ENCODE data around the gene SPPL2A.
"Not testable (repeated sequence)": the region's sequence is repeated elsewhere in the genome, so short reads cannot be mapped to it uniquely, and the experiment has no call there.

SPPL2A gene

DNA sequence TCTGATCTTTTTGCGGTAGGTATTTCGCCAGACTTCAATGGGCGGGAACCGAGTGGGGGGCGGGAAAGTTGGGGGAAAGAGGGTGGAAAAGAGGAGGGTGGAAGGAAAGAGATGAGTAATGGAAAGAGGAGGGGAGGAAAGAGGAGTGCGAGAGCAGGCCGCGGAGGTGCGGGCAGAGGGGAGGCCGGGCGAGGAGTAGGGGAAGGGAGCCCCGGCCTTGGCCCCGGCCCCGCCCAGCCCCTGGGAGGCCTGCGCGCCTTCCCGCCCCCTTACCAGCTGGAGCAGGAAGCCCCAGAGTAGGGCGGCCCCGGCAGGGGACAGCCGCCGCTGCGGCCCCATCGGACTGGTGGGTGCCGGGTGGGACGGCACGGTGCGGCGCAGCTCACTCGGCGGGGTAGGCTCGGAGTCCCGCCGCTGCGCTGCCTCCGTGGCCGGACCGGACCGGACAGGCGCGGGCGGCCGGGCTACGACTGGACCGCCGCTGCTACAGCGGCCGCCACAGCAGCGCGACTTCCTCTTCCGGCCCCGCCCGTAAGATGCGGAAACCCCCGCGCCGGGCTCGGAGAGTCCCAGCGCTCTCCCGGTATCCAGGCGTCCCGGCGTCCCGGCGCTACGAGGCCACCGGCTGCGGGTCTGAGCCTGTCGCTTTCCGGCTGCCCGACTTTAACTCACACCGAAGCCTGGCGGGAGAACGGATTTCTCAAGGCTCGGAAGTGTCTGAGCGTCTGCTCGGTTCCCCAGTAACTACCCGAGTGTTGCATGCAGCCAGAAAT lies at the start of gene SPPL2A:
TSS of gene SPPL2A (minus strand) at position 512 of the 773 bp plus-strand sequence. CDS start at position 339, 173 bp downstream.
- DNase-seq (ENCODE audit: low read depth in 2 of 2, low spot score in 1 of 2), result peak; percentile 59 to 67

GRCh38 chr15:50814634-50815033 lies 49.1 kb upstream of the SPPL2A start:
- DNase-seq (ENCODE audit: low read depth in 2 of 2, low spot score in 1 of 2), result no peak

DNA sequence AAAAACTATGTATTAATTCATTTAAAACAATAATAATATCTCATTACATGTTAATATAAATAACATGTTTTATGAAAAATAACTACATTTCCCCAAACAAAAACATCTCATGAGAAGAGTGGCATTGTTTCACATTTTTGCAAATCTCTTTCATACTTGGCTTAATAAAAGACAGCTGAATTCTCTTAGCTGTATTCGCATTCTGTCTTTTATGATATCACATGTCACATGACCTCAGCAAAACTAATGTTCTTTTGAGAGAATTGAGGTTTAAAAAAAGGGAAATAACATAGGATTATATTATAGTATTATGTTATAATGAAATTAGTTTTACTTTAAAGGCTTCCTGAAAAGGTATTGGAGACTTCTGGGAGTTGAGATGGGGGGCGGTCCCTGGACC lies 48.4 kb upstream of the SPPL2A start:
- no peak for DNase-seq (ENCODE audit: low read depth in 2 of 2, low spot score in 1 of 2)

DNA sequence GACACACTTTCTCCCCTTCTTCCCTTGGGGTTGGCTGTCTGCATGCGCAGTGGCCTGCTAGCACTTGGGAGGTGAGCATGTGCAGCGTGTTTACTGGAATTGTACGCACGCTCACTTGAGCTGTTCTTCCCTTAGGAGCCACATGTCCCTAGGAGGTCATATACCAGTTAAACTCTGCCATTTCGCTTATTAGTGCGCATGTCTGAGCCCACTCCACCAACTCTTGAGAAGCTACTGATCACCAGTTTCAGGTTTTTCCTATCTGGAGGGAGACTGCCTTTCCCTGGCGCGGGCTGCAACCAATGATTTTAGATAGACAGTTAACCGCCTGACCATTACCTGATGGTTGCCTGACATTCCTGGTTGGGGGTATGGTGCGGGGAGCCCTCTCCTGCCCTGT lies 47.6 kb upstream of the SPPL2A start:
- DNase-seq (ENCODE audit: low read depth in 2 of 2, low spot score in 1 of 2), result no peak

GRCh38 chr15:50812181-50812506 lies 46.6 kb upstream of the SPPL2A start:
- DNase-seq (ENCODE audit: low read depth in 2 of 2, low spot score in 1 of 2), result not testable (repeated sequence)

- DNase-seq (ENCODE audit: low read depth in 2 of 2, low spot score in 1 of 2), result not testable (repeated sequence)
These were observed 46.1 kb upstream of the SPPL2A start for GRCh38 chr15:50811461-50812180.

GRCh38 chr15:50810128-50810527 lies 44.6 kb upstream of the SPPL2A start:
- DNase-seq (ENCODE audit: low read depth in 2 of 2, low spot score in 1 of 2), result no peak

- no peak for DNase-seq (ENCODE audit: low read depth in 2 of 2, low spot score in 1 of 2)
These were observed 43.2 kb upstream of the SPPL2A start for GRCh38 chr15:50808728-50809127.

DNA sequence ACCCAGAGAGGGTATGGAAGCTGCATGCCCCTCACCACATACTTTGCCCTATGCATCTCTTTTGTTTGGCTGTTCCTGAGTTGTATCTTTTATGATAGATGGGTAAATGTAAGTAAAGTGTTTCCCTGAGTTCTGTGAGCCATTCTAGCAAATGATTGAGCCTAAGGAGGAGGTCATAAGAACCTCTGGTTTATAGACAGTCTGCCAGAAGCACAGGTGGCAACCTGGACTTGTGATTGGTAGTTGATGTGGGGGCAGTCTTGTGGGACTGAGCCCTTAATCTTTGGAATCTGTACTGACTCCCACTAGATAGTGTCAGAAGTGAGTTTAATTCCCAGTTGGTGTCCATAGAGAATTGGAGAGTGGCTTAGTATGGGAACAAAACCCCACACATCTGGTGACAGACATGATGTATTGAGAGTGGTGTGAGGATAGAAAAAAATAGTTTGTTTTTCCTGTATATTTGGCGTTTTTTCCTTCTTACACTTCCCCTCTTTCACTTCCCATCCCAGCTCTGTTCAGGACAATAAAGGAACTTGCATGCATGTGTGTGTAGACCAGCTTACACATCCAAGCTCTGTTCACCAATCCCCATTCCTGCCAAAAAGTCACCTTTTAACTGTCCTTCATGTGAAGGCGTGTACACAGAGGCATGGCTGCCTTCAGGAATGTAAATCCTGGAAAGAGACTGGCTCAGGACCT lies 38.1 kb upstream of the SPPL2A start:
- no peak for DNase-seq (ENCODE audit: low read depth in 2 of 2, low spot score in 1 of 2)

DNA sequence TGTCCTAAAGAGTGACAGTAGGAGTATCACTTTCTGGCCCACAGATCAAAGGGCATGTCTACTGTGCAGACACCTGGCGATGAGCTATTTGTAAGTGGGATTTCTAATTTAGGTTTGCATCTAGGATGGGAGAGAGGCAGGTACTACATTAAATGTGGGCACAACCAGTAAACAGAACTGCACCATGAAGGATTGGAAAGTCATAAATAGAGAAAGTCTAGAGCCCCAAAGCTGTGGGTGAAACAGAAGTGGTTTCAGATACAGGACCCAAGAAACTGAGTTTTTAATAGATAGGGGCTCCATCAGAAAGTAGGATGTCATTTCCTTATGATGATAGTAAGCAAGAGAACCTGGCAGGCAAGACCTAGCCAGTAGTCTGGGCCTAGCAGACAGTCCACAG lies 35.2 kb upstream of the SPPL2A start:
- no peak for DNase-seq (ENCODE audit: low read depth in 2 of 2, low spot score in 1 of 2)

DNA sequence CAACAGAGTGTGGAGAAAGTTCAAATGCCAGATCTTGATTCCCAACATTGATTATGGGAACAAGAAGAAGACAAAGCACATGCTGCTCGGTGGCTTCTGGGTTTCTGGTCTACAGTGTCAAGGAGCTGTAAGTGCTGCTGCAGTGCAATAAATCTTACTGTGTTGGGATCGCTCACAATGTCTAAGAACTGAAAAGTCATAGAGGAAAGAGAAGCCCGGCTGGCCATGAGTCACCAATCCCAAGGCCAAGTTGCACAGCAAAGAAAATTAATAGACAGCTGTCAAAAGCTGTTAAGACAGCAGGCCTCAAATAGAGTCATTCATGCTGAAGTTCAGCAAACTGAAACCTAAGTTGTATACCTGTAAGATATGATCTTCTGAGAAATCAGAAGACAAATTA lies 33.2 kb upstream of the SPPL2A start:
- no peak for DNase-seq (ENCODE audit: low read depth in 2 of 2, low spot score in 1 of 2)

- DNase-seq (ENCODE audit: low read depth in 2 of 2, low spot score in 1 of 2), result no peak
These were observed 32.4 kb upstream of the SPPL2A start for GRCh38 chr15:50797926-50798325.

DNA sequence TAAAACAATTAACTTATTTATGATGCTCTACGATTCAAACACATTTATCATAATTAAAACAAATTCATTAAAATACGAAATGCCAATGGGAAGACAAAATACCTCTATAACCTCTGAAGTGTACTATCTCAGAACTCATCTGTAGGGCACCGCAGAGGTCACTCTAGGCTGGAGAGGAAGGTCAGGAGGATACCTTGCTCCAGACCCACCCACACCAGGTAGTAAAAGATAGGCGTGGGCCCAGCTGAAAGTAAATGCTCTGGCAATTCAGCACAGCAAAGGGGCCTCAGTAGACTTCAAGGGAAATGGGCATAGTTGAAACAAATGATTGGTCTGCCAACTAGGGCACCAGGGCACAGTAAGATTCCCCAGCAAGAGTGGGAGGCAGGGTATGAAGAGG lies 26.0 kb upstream of the SPPL2A start:
- no peak for DNase-seq (ENCODE audit: low read depth in 2 of 2, low spot score in 1 of 2)

GRCh38 chr15:50790778-50791453 lies 25.4 kb upstream of the SPPL2A start:
- DNase-seq (ENCODE audit: low read depth in 2 of 2, low spot score in 1 of 2), result no peak

DNA sequence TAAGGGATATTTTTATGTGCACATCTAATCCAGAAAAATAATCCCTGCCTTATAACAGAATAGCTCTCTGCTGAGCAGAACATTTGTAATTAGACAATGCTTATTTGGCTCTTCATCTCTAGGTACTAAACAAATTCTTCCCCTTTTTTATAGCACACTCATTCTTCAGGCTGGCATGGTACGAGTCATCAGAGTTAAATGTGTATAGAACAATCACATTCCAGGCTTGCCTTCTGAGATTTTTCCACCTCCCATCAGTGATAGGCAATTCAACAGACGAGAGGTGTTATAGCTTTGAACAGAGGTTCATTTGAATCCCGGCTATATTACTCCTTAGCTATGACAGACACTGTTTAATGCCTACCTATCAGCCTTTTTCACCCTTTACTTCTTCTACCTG lies 21.4 kb upstream of the SPPL2A start:
- DNase-seq (ENCODE audit: low read depth in 2 of 2, low spot score in 1 of 2), result no peak

DNA sequence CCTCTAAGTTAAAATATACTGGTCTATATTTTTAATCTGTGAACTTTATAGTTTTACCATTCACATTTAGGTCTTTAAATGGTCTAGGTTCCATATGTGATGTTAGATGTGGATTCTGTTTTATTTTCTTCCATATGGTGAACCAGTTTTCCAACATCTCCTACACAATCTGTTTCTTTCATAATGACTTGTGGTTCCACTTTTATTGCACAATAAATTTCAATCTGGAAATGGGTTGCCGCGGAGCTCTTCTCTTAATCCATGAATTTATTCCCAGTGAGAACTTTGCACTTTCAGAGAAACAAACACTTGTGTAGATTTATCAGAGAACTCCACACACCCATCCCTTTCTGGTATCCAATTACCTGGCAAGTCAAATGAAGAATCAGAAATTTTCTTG lies 20.9 kb upstream of the SPPL2A start:
- DNase-seq (ENCODE audit: low read depth in 2 of 2, low spot score in 1 of 2), result no peak

- DNase-seq (ENCODE audit: low read depth in 2 of 2, low spot score in 1 of 2), result no peak
These were observed 18.4 kb upstream of the SPPL2A start for GRCh38 chr15:50783895-50784294.

- no peak for DNase-seq (ENCODE audit: low read depth in 2 of 2, low spot score in 1 of 2)
These were observed 17.9 kb upstream of the SPPL2A start for GRCh38 chr15:50783411-50783810.

- DNase-seq (ENCODE audit: low read depth in 2 of 2, low spot score in 1 of 2), result no peak
These were observed 12.6 kb upstream of the SPPL2A start for GRCh38 chr15:50778086-50778485.

DNA sequence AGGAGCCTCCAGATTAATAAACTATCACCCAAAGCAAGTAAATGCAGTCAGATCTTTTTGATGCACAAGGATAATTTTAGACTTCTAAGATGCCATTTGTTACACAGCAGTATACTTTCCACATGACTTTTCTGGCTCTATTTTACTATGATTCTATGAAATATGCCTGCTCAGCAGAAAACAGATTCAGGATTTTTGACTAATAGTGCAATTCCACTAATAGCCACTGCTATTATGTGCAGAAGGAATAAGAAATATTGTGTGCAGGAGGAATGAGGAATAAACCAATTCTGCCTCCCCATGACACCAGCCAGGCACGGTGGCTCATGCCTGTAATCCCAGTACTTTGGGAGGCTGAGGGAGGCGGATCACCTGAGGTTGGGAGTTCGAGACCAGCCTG lies 11.5 kb upstream of the SPPL2A start:
- no peak for DNase-seq (ENCODE audit: low read depth in 2 of 2, low spot score in 1 of 2)

GRCh38 chr15:50774450-50774849 lies 8.9 kb upstream of the SPPL2A start:
- DNase-seq (ENCODE audit: low read depth in 2 of 2, low spot score in 1 of 2), result no peak

GRCh38 chr15:50773389-50773788 lies 7.9 kb upstream of the SPPL2A start:
- DNase-seq (ENCODE audit: low read depth in 2 of 2, low spot score in 1 of 2), result no peak
